Germinal center (tissue), 1 donor: ENCODE results near the gene GABRP.
"Not testable (repeated sequence)": the region's sequence is repeated elsewhere in the genome, so short reads cannot be mapped to it uniquely, and the experiment has no call there.

Source experiments
- DNase-seq: peaks from one replicate; pipeline ENCODE4 v3.0.0; 2012; ENCODE audit warnings: mixed read lengths, low spot score

GABRP gene

GRCh38 chr5:170755679-170756456 is 27.7 kb upstream of the GABRP start:
- no peak for DNase-seq

GRCh38 chr5:170756691-170757090 is 26.8 kb upstream of the GABRP start:
- no peak for DNase-seq

- no peak for DNase-seq
These were observed 26.3 kb upstream of the GABRP start for GRCh38 chr5:170757182-170757601.

- DNase-seq: no peak
These were observed 25.9 kb upstream of the GABRP start for GRCh38 chr5:170757669-170758068.

GRCh38 chr5:170758481-170758880 is 25.0 kb upstream of the GABRP start:
- DNase-seq: no peak

GRCh38 chr5:170760113-170760512 is 23.4 kb upstream of the GABRP start:
- DNase-seq: no peak

- no peak for DNase-seq
These were observed 22.3 kb upstream of the GABRP start for GRCh38 chr5:170761048-170761707.

GRCh38 chr5:170761708-170762066 is 21.8 kb upstream of the GABRP start:
- no peak for DNase-seq

GRCh38 chr5:170762298-170762697 is 21.2 kb upstream of the GABRP start:
- not testable (repeated sequence) for DNase-seq

GRCh38 chr5:170765868-170766267 is 17.7 kb upstream of the GABRP start:
- not testable (repeated sequence) for DNase-seq

- no peak for DNase-seq
These were observed 14.3 kb upstream of the GABRP start for GRCh38 chr5:170769246-170769645.

GRCh38 chr5:170769898-170770416 is 13.6 kb upstream of the GABRP start:
- no peak for DNase-seq

- no peak for DNase-seq
These were observed 12.0 kb upstream of the GABRP start for GRCh38 chr5:170771496-170771895.

GRCh38 chr5:170773024-170773985 is 10.2 kb upstream of the GABRP start:
- DNase-seq: no peak

- DNase-seq: no peak
These were observed 8.7 kb upstream of the GABRP start for GRCh38 chr5:170774831-170775230.

- DNase-seq: no peak
These were observed 1.6 kb upstream of the GABRP start for GRCh38 chr5:170781946-170782345.

GRCh38 chr5:170782438-170782837 is 1.1 kb upstream of the GABRP start:
- no peak for DNase-seq

- no peak for DNase-seq
These were observed 1.9 kb downstream of the GABRP start for GRCh38 chr5:170785416-170785815.

- no peak for DNase-seq
These were observed 3.7 kb downstream of the GABRP start for GRCh38 chr5:170787216-170787615.

GRCh38 chr5:170788626-170789304 is 5.2 kb downstream of the GABRP start:
- DNase-seq: no peak

- DNase-seq: peak; percentile 32
These were observed 7.9 kb downstream of the GABRP start for GRCh38 chr5:170791325-170791954.
